H9 (cell line): ENCODE data around the gene SASS6. TPM values are rescaled to one million over a fixed set of nuclear protein-coding genes. Genes with fewer than 3 reads are reported as not detected.
A peak's percentile ranks its signal among the peaks of the same experiment; 100 is the strongest.
"Not testable (repeated sequence)": the region's sequence is repeated elsewhere in the genome, so short reads cannot be mapped to it uniquely, and the experiment has no call there.

Experiments used
- DNase-seq: peaks from one replicate; pipeline ENCODE4 v3.0.0-alpha.2; 2017
- H2AFZ ChIP-seq: one replicate; pipeline ENCODE4 v1.6.1; 2013; ENCODE audit warnings: mild to moderate bottlenecking, low read length, control low read depth, moderate library complexity
- H2AK5ac ChIP-seq: 2 replicates; pipeline ENCODE4 v1.6.1; 2013; ENCODE audit warnings: low read length, control low read depth, mixed read lengths; ENCODE audit not compliant: insufficient read length
- H2BK120ac ChIP-seq: one replicate; pipeline ENCODE4 v1.6.1; 2013; ENCODE audit warnings: low read depth, mild to moderate bottlenecking, low read length, control low read depth, inconsistent platforms; ENCODE audit not compliant: poor library complexity, severe bottlenecking
- H2BK12ac ChIP-seq: 2 replicates; pipeline ENCODE4 v1.6.1; 2013; ENCODE audit warnings: low read length, control low read depth, mixed read lengths, low read depth; ENCODE audit not compliant: insufficient read length
- H2BK15ac ChIP-seq: 2 replicates; pipeline ENCODE4 v1.6.1; 2013; ENCODE audit warnings: low read depth, low read length, control low read depth
- H2BK20ac ChIP-seq: one replicate; pipeline ENCODE4 v1.6.1; 2013; ENCODE audit warnings: low read depth, mild to moderate bottlenecking, low read length, control low read depth, inconsistent platforms; ENCODE audit not compliant: poor library complexity, severe bottlenecking
- H2BK5ac ChIP-seq: 2 replicates; pipeline ENCODE4 v1.6.1; 2013; ENCODE audit warnings: low read length, control low read depth, mixed read lengths; ENCODE audit not compliant: insufficient read length
- H3K14ac ChIP-seq: 2 replicates; pipeline ENCODE4 v1.6.1; 2013; ENCODE audit warnings: low read length, control low read depth; ENCODE audit not compliant: insufficient read depth
- H3K18ac ChIP-seq: 2 replicates; pipeline ENCODE4 v1.6.1; 2013; ENCODE audit warnings: low read depth, mild to moderate bottlenecking, mixed read lengths, low read length, control low read depth; ENCODE audit not compliant: insufficient read length
- H3K23ac ChIP-seq: 2 replicates; pipeline ENCODE4 v1.6.1; 2013; ENCODE audit warnings: low read length, control low read depth, mixed read lengths, low read depth; ENCODE audit not compliant: insufficient read length
- H3K23me2 ChIP-seq: 2 replicates; pipeline ENCODE4 v1.6.1; 2013; ENCODE audit warnings: low read depth, mild to moderate bottlenecking, mixed read lengths, low read length, control low read depth; ENCODE audit not compliant: insufficient read length, poor library complexity, severe bottlenecking
- H3K27ac ChIP-seq: 2 replicates; pipeline ENCODE4 v1.5.1; 2013; ENCODE audit warnings: low read length, control low read depth, mixed read lengths, low read depth; ENCODE audit not compliant: insufficient read length
- H3K27me3 ChIP-seq: 2 replicates; pipeline ENCODE4 v1.6.1; 2013; ENCODE audit warnings: low read length, control low read depth, inconsistent platforms; ENCODE audit not compliant: insufficient read depth
- H3K4ac ChIP-seq: 2 replicates; pipeline ENCODE4 v1.6.1; 2013; ENCODE audit warnings: low read depth, mild to moderate bottlenecking, control low read depth, inconsistent platforms, low read length, moderate library complexity
- H3K4me1 ChIP-seq: 2 replicates; pipeline ENCODE4 v1.6.1; 2013; ENCODE audit warnings: low read length, control low read depth, inconsistent platforms; ENCODE audit not compliant: insufficient read depth
- H3K4me2 ChIP-seq: 2 replicates; pipeline ENCODE4 v1.6.1; 2013; ENCODE audit warnings: low read length, control low read depth, mixed read lengths; ENCODE audit not compliant: insufficient read length, insufficient read depth
- H3K56ac ChIP-seq: 2 replicates; pipeline ENCODE4 v1.6.1; 2013; ENCODE audit warnings: low read depth, mild to moderate bottlenecking, mixed read lengths, low read length, control low read depth; ENCODE audit not compliant: insufficient read length
- H3K79me1 ChIP-seq: 2 replicates; pipeline ENCODE4 v1.6.1; 2013; ENCODE audit warnings: low read depth, mild to moderate bottlenecking, moderate library complexity, low read length, control low read depth, inconsistent platforms; ENCODE audit not compliant: insufficient read depth, poor library complexity, severe bottlenecking
- H3K79me2 ChIP-seq: 2 replicates; pipeline ENCODE4 v1.6.1; 2013; ENCODE audit warnings: low read length, control low read depth, inconsistent platforms; ENCODE audit not compliant: insufficient read depth
- H3K9ac ChIP-seq: 2 replicates; pipeline ENCODE4 v1.6.1; 2013; ENCODE audit warnings: low read length, control low read depth, mixed read lengths; ENCODE audit not compliant: insufficient read length; ENCODE audit errors: extremely low read depth
- H3K9me3 ChIP-seq: one replicate; pipeline ENCODE4 v1.6.1; 2013; ENCODE audit warnings: low read depth, low read length, inconsistent platforms; ENCODE audit not compliant: control insufficient read depth
- H3T11ph ChIP-seq: one replicate; pipeline ENCODE4 v1.6.1; 2013; ENCODE audit warnings: mild to moderate bottlenecking, low read length, control low read depth, inconsistent platforms
- H4K20me1 ChIP-seq: one replicate; pipeline ENCODE4 v1.6.1; 2013; ENCODE audit not compliant: control insufficient read depth, insufficient read length, insufficient read depth
- H4K5ac ChIP-seq: 2 replicates; pipeline ENCODE4 v1.6.1; 2013; ENCODE audit warnings: low read depth, mild to moderate bottlenecking, mixed read lengths, low read length, control low read depth; ENCODE audit not compliant: insufficient read length
- H4K8ac ChIP-seq: replicated peaks from 2 replicates; pipeline ENCODE4 v1.6.1; 2013; ENCODE audit warnings: low read length, control low read depth, mixed read lengths, low read depth; ENCODE audit not compliant: insufficient read length
- H4K91ac ChIP-seq: 2 replicates; pipeline ENCODE4 v1.6.1; 2013; ENCODE audit warnings: low read depth, mild to moderate bottlenecking, moderate library complexity, mixed read lengths, low read length, control low read depth; ENCODE audit not compliant: insufficient read length
- H3K27ac Mint-ChIP-seq, 3 experiments: 2 replicates in 2 of 3; 3 replicates in 1 of 3; pipeline ENCODE4 v1.8.0; 2020 to 2021; ENCODE audit warnings: mixed read lengths in 3 of 3, mild to moderate bottlenecking in 1 of 3, moderate library complexity in 1 of 3
- H3K27me3 Mint-ChIP-seq: 2 replicates; pipeline ENCODE4 v1.8.0; 2021; ENCODE audit warnings: low read depth, mild to moderate bottlenecking, moderate library complexity, mixed read lengths
- H3K36me3 Mint-ChIP-seq, 3 experiments: 2 replicates in 2 of 3; 3 replicates in 1 of 3; pipeline ENCODE4 v1.8.0; 2020 to 2021; ENCODE audit warnings: low read depth in 3 of 3, mixed read lengths in 3 of 3; ENCODE audit not compliant: insufficient read depth in 1 of 3
- H3K4me1 Mint-ChIP-seq, 2 experiments: 2 replicates each; pipeline ENCODE4 v1.8.0; 2020; ENCODE audit warnings: mixed read lengths in 2 of 2
- H3K4me3 Mint-ChIP-seq, 2 experiments: 2 replicates in 1 of 2; 3 replicates in 1 of 2; pipeline ENCODE4 v1.8.0; 2020 to 2021; ENCODE audit warnings: mild to moderate bottlenecking in 2 of 2, mixed read lengths in 2 of 2, moderate library complexity in 1 of 2
- H3K9me3 Mint-ChIP-seq, 2 experiments: 2 replicates in 1 of 2; 3 replicates in 1 of 2; pipeline ENCODE4 v1.8.0; 2020; ENCODE audit warnings: mild to moderate bottlenecking in 2 of 2, mixed read lengths in 2 of 2, moderate library complexity in 1 of 2
- WGBS: extraction: QIAGEN DNeasy Blood & Tissue Kit; methylation state at CpG from one replicate; pipeline ENCODE4 v1.1.7; 2013; ENCODE audit warnings: missing lambda C conversion rate, low lambda C conversion rate, mixed read lengths; ENCODE audit not compliant: insufficient read length; ENCODE audit errors: extremely low coverage; 5-methylcytosine and 5-hydroxymethylcytosine counted together
- total RNA-seq: library from RNA; stranded (reverse); gene quantifications from 2 replicates; pipeline ENCODE4 v1.2.1, GENCODE V29; 2021
- TF ChIP-seq, protein P1 (sequence below): fragments of 200-600 bp; sonication (generic); conservative IDR thresholded peaks from 3 replicates; pipeline ENCODE4 v1.8.0; 2021; ENCODE audit warnings: antibody characterized with exemption, mild to moderate bottlenecking

The SASS6 gene
- total RNA-seq, 1 experiment from 2014 or later, result 15.2 TPM

GRCh38 chr1:100050139-100050538 lies 82.6 kb downstream of the SASS6 start:
- Histone ChIP-seq H3K23me2 (no peaks in the 10 kb centered on the region), H2AFZ (no peak overlapping the region), H3K23ac (no peak overlapping the region), H3K79me2 (peaks cover 32% of the 10 kb centered on the region; the same call in 1 of the 2 replicates), H2BK120ac (no peak overlapping the region), H2BK15ac (no peak overlapping the region), H2AK5ac (no peak overlapping the region), H4K91ac (no peak overlapping the region), H3K4me1 (peaks cover 4% of the 10 kb centered on the region; the same call in 1 of the 2 replicates), H3K4ac (no peak overlapping the region), H3K9ac (no peak overlapping the region), H3K56ac (no peak overlapping the region), H3K4me2 (no peak overlapping the region), H3K27me3 (no peaks in the 10 kb centered on the region), H3K14ac (no peak overlapping the region), H3K27ac (no peak overlapping the region), H2BK20ac (no peak overlapping the region), H4K5ac (no peak overlapping the region), H2BK5ac (no peak overlapping the region), H3K79me1 (peaks cover 3% of the 10 kb centered on the region), H4K8ac (no peak overlapping the region), H4K20me1 (no peaks in the 10 kb centered on the region), H2BK12ac (no peak overlapping the region), H3T11ph (no peak overlapping the region), H3K9me3 (no peaks in the 10 kb centered on the region), H3K18ac (no peak overlapping the region)
- TF ChIP-seq, protein P1, sequence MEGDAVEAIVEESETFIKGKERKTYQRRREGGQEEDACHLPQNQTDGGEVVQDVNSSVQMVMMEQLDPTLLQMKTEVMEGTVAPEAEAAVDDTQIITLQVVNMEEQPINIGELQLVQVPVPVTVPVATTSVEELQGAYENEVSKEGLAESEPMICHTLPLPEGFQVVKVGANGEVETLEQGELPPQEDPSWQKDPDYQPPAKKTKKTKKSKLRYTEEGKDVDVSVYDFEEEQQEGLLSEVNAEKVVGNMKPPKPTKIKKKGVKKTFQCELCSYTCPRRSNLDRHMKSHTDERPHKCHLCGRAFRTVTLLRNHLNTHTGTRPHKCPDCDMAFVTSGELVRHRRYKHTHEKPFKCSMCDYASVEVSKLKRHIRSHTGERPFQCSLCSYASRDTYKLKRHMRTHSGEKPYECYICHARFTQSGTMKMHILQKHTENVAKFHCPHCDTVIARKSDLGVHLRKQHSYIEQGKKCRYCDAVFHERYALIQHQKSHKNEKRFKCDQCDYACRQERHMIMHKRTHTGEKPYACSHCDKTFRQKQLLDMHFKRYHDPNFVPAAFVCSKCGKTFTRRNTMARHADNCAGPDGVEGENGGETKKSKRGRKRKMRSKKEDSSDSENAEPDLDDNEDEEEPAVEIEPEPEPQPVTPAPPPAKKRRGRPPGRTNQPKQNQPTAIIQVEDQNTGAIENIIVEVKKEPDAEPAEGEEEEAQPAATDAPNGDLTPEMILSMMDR, result no peak
- Mint-ChIP-seq H3K4me1 (peaks cover 29 to 31% of the 10 kb centered on the region in 2 experiments), H3K9me3 (no peaks in the 10 kb centered on the region), H3K27me3 (no peaks in the 10 kb centered on the region), H3K27ac (peak overlapping the region; percentile 14 to 90 (median 76); a peak in 5 of 7 replicates), H3K4me3 (no peak overlapping the region), H3K36me3 (peaks cover under 1 to 15% (median 11%) of the 10 kb centered on the region in 3 experiments)
- no CpG with 5 or more reads among the region's 4 CpGs for WGBS
- DNase-seq, result no peak

- not testable (repeated sequence) for H2BK20ac ChIP-seq, H3K4me1 ChIP-seq, H3K4ac ChIP-seq, DNase-seq, H4K8ac ChIP-seq, H3K14ac ChIP-seq, H4K20me1 ChIP-seq, H3K9ac ChIP-seq, H3K27me3 Mint-ChIP-seq, H3K27me3 ChIP-seq, H3K27ac ChIP-seq, H3K23ac ChIP-seq, H2BK120ac ChIP-seq, H2BK15ac ChIP-seq, H3T11ph ChIP-seq, H4K91ac ChIP-seq, H3K23me2 ChIP-seq, H4K5ac ChIP-seq, H3K27ac Mint-ChIP-seq, H2AFZ ChIP-seq, H3K18ac ChIP-seq, H3K79me1 ChIP-seq, H3K4me2 ChIP-seq, H3K4me3 Mint-ChIP-seq, H2BK12ac ChIP-seq, H3K56ac ChIP-seq, H3K9me3 ChIP-seq, H3K9me3 Mint-ChIP-seq, H2BK5ac ChIP-seq, H2AK5ac ChIP-seq
- Mint-ChIP-seq H3K4me1 (peaks cover 37 to 38% of the 10 kb centered on the region in 2 experiments), H3K36me3 (peaks cover 18 to 30% (median 23%) of the 10 kb centered on the region in 3 experiments)
- WGBS, result no CpG with 5 or more reads among the region's 11 CpGs
- peaks cover 45% of the 10 kb centered on the region; the same call in 1 of the 2 replicates for H3K79me2 ChIP-seq
These were observed 85.5 kb downstream of the SASS6 start for GRCh38 chr1:100047235-100047708.
